ENCODE measurements around the gene PANK4.
"Not testable (repeated sequence)": the region's sequence is repeated elsewhere in the genome, so short reads cannot be mapped to it uniquely, and the experiment has no call there.

DNA sequence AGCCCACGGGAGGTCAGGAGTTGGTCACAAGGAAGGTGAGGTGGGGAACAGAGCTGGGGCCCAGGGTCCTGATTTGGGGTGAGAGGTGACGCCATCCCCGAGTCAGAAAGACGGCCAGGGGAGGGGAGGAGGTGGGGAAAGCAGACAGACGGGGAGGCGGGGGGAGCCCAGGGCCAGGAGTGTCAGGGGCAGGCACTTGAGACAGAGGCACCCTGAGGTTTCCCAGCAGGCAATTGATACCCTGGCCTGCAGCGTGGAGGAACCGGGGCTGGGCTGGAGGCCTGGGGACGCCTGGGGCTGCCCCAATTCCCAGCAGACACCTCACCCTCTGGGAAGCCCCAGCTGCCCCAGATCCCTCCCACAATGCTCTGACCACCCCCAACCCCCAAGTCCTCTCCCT lies 26.7 kb upstream of the PANK4 start:
- TF ChIP-seq EZH2 (IDR thresholded peaks at IDR 0.05; ENCODE audit: borderline replicate concordance, low read depth, low read length); BCOR (IDR thresholded peaks at IDR 0.05); TEAD4 (IDR thresholded peaks at IDR 0.05; ENCODE audit: low read length); TEAD4 (CRISPR knock-in tag; IDR thresholded peaks at IDR 0.05; ENCODE audit: borderline replicate concordance): not testable (repeated sequence)
